GM12878 (cell line): ENCODE data around the gene ZMIZ1. TPM values are rescaled to one million over a fixed set of nuclear protein-coding genes. Genes with fewer than 3 reads are reported as not detected.

Source experiments
- ATAC-seq: fragments of 200-7000 bp; cut with Tn5 transposase; 3 replicates; pipeline ENCODE4 v1.9.1; 2020; ENCODE audit warnings: mild to moderate bottlenecking, moderate library complexity
- BruUV-seq: library from RNA; stranded (reverse); fragments of 400-500 nt; replicated peaks from 2 replicates; lab custom pipeline; 2021; lab: Mats Ljungman, UMichigan
- CTCF ChIA-PET: fragments of 300-600 bp; sonication (Branson Sonifier 250); formaldehyde crosslinking; extraction: SDS; loops from one replicate; lab custom pipeline; 2021; ENCODE audit warnings: inconsistent platforms; lab: Yijun Ruan, JAX
- POLR2A ChIA-PET: fragments of 350-600 bp; formaldehyde crosslinking; extraction: SDS; loops from one replicate; lab custom pipeline; 2021; ENCODE audit warnings: inconsistent platforms; lab: Charles Lee
- RAD21 ChIA-PET: fragments of 300-600 bp; sonication (Branson Sonifier 250); formaldehyde crosslinking; loops from one replicate; lab custom pipeline; 2023; ENCODE audit warnings: antibody characterized with exemption; ENCODE audit not compliant: unreplicated experiment; lab: Charles Lee
- SMC1A ChIA-PET: fragments of 300-600 bp; sonication (Branson Sonifier 250); formaldehyde crosslinking; loops from one replicate; lab custom pipeline; 2023; ENCODE audit not compliant: unreplicated experiment, uncharacterized antibody; lab: Charles Lee
- DNase-seq: peaks from one replicate; pipeline ENCODE4 v3.0.0-alpha.2; 2011; ENCODE audit warnings: low read depth, low spot score
- FAIRE-seq: peaks from 3 replicates; lab custom pipeline; 2011; peaks lifted over from hg19 to GRCh38; lab: Jason Lieb, UNC
- H2AFZ ChIP-seq: 2 replicates; pipeline ENCODE4 v1.6.0; 2011; ENCODE audit warnings: low read depth, low read length, control low read depth; ENCODE audit not compliant: control insufficient read depth
- H3K27ac ChIP-seq: 2 replicates; pipeline ENCODE4 v1.5.1; 2011; ENCODE audit warnings: control low read depth; ENCODE audit not compliant: control insufficient read depth, insufficient read depth
- H3K27me3 ChIP-seq, 2 experiments: replicated peaks in 1 of 2; 2 replicates each; pipeline versions ENCODE4 v1.6.0 to v1.6.1; 2011; ENCODE audit warnings: low read length in 1 of 2; ENCODE audit not compliant: control insufficient read depth in 2 of 2, insufficient read depth in 2 of 2
- H3K36me3 ChIP-seq, 2 experiments: 2 replicates each; pipeline ENCODE4 v1.5.1; 2011; ENCODE audit warnings: low read length in 1 of 2; ENCODE audit not compliant: control insufficient read depth in 2 of 2, insufficient read depth in 2 of 2
- H3K4me1 ChIP-seq: 2 replicates; pipeline ENCODE4 v1.6.1; 2011; ENCODE audit warnings: mild to moderate bottlenecking, low read length, moderate library complexity, mixed read lengths; ENCODE audit not compliant: control insufficient read depth, insufficient read depth
- H3K4me2 ChIP-seq: 2 replicates; pipeline ENCODE4 v1.6.0; 2011; ENCODE audit warnings: control low read depth; ENCODE audit not compliant: control insufficient read depth, insufficient read depth
- H3K4me3 ChIP-seq: fragments of 200-600 bp; sonication (generic); 2 replicates; pipeline ENCODE4 v1.5.1; 2016
- H3K79me2 ChIP-seq: 2 replicates; pipeline ENCODE4 v1.6.0; 2011; ENCODE audit warnings: low read length; ENCODE audit not compliant: control insufficient read depth, insufficient read depth
- H3K9ac ChIP-seq: 2 replicates; pipeline ENCODE4 v1.8.0; 2011; ENCODE audit warnings: low read length, control low read depth, mixed read lengths; ENCODE audit not compliant: control insufficient read depth, insufficient read depth
- H3K9me3 ChIP-seq: replicated peaks from 3 replicates; pipeline ENCODE4 v1.5.1; 2011; ENCODE audit warnings: mild to moderate bottlenecking, low read length; ENCODE audit not compliant: control insufficient read depth, insufficient read depth
- H4K20me1 ChIP-seq: 2 replicates; pipeline ENCODE4 v1.6.0; 2011; ENCODE audit not compliant: control insufficient read depth, insufficient read depth
- BCL11A ChIP-seq: IDR thresholded peaks from 2 replicates; pipeline ENCODE4 v1.6.1; 2011; ENCODE audit warnings: low read depth, low read length
- CEBPZ ChIP-seq: fragments of 150-350 bp; IDR thresholded peaks from 2 replicates; pipeline ENCODE4 v1.6.1; 2016; ENCODE audit warnings: low read depth, low read length
- CREM ChIP-seq: IDR thresholded peaks from 2 replicates; pipeline ENCODE4 v1.6.1; 2014; ENCODE audit warnings: antibody characterized with exemption, low read depth
- ELK1 ChIP-seq: IDR thresholded peaks from 2 replicates; pipeline ENCODE4 v1.6.1; 2012; ENCODE audit warnings: low read depth, low read length, improper control_type of control experiment
- FOS ChIP-seq: IDR thresholded peaks from 3 replicates; pipeline ENCODE4 v1.6.1; 2011; ENCODE audit warnings: borderline replicate concordance; ENCODE audit not compliant: insufficient read length; ENCODE audit errors: extremely low read depth
- GATAD2B ChIP-seq: fragments of 450-650 bp; conservative IDR thresholded peaks from 2 replicates; pipeline ENCODE4 v1.6.1; 2017; ENCODE audit warnings: low read depth, mild to moderate bottlenecking, moderate library complexity
- HDGF ChIP-seq: fragments of 450-650 bp; IDR thresholded peaks from 2 replicates; pipeline ENCODE4 v1.6.1; 2016; ENCODE audit warnings: antibody characterized with exemption
- IRF4 ChIP-seq: IDR thresholded peaks from 2 replicates; pipeline ENCODE4 v1.6.1; 2011; ENCODE audit warnings: low read depth, low read length
- MAX ChIP-seq: IDR thresholded peaks from 2 replicates; pipeline ENCODE4 v1.6.1; 2012; ENCODE audit warnings: low read depth, low read length, improper control_type of control experiment
- MEF2B ChIP-seq: fragments of 450-650 bp; IDR thresholded peaks from 2 replicates; pipeline ENCODE4 v1.6.1; 2018; ENCODE audit warnings: mild to moderate bottlenecking, moderate library complexity; ENCODE audit not compliant: partially characterized antibody, poor library complexity, severe bottlenecking
- PML ChIP-seq: IDR thresholded peaks from 2 replicates; pipeline ENCODE4 v1.6.1; 2012; ENCODE audit warnings: low read length, inconsistent platforms
- SIX5 ChIP-seq: IDR thresholded peaks from 2 replicates; pipeline ENCODE4 v1.6.1; 2011; ENCODE audit warnings: mild to moderate bottlenecking, low read depth, low read length, moderate library complexity; ENCODE audit not compliant: severe bottlenecking
- SPI1 ChIP-seq: IDR thresholded peaks from 2 replicates; pipeline ENCODE4 v1.6.1; 2011; ENCODE audit warnings: low read depth, mild to moderate bottlenecking, low read length, moderate library complexity, borderline replicate concordance; ENCODE audit not compliant: insufficient read depth
- SUZ12 ChIP-seq: fragments of 200-600 bp; sonication (generic); IDR thresholded peaks from one replicate; pipeline ENCODE4 v1.6.1; 2018; ENCODE audit warnings: antibody characterized with exemption, mild to moderate bottlenecking; ENCODE audit not compliant: unreplicated experiment
- YBX1 ChIP-seq: fragments of 450-650 bp; IDR thresholded peaks from 2 replicates; pipeline ENCODE4 v1.6.1; 2016; ENCODE audit warnings: antibody characterized with exemption
- ZNF384 ChIP-seq: IDR thresholded peaks from 2 replicates; pipeline ENCODE4 v1.6.1; 2012; ENCODE audit warnings: low read depth, mild to moderate bottlenecking, low read length, improper control_type of control experiment, borderline replicate concordance
- WGBS: methylation state at CpG from one replicate; pipeline ENCODE4 v1.1.6; 2016; ENCODE audit warnings: low lambda C conversion rate; ENCODE audit not compliant: insufficient replicate concordance, insufficient coverage; ENCODE audit errors: missing lambda C conversion rate; 5-methylcytosine and 5-hydroxymethylcytosine counted together
- in situ Hi-C: fragments of 300-500 bp; cut with MboI; formaldehyde crosslinking; loops from 9 replicates; pipeline ENCODE4 v1.14.3; 2018; ENCODE audit warnings: mixed read lengths
- intact Hi-C: fragments of 100-400 bp; cut with micrococcal nuclease; formaldehyde crosslinking; loops from one replicate; pipeline ENCODE4 v1.14.2; 2022; ENCODE audit not compliant: unreplicated experiment
- polyA plus RNA-seq, 11 experiments: library from polyadenylated mRNA; depleted of rRNA in 4 of 11; unstranded in 6 of 11; stranded (reverse) in 5 of 11; fragments of >200 nt; fragmentation: Nextera tagmentation in 4 of 11; fragmentation: Illumina TruSeq in 1 of 11; extraction: Ambion mirVana in 4 of 11; extraction: Trizol in 1 of 11; gene quantifications; 1 replicate in 1 of 11; 2 replicates in 10 of 11; pipeline versions ENCODE4 v1.2.1 to v1.2.3, GENCODE V29; 2011 to 2016; ENCODE audit warnings: inconsistent platforms in 2 of 11, missing spikeins in 2 of 11, low read depth in 1 of 11
- total RNA-seq, 4 experiments: library from RNA; depleted of rRNA in 3 of 4; stranded (reverse); fragments of >200 nt in 3 of 4; fragmentation: Illumina TruSeq in 1 of 4; extraction: Trizol in 1 of 4; gene quantifications; 2 replicates each; pipeline versions ENCODE4 v1.2.1 to v1.2.3, GENCODE V29; 2013 to 2021

Gene ZMIZ1
- total and polyA plus RNA-seq, 10 of the 15 experiments (the other 5 are each of a cell fraction or from before 2014, with no cell fraction given): 3.1 to 82.3 (median 14.9) TPM

GRCh38 chr10:79269969-79270368 lies 201.2 kb downstream of the ZMIZ1 start (continued):
- TF ChIP-seq MEF2B: no peak
- no peak for TF ChIP-seq HDGF

GRCh38 chr10:79270466-79271246 lies 201.9 kb downstream of the ZMIZ1 start:
- DNase-seq: no peak

More at GRCh38 chr10:79270466-79271246, 201.9 kb downstream of the ZMIZ1 start:
- ChIA-PET POLR2A (no interaction called here), CTCF (no interaction called here), RAD21 (no interaction called here), SMC1A (no interaction called here)
- intact Hi-C loops (no loop called here), in situ Hi-C loops (no loop called here)
- TF ChIP-seq ELK1 (no peak), YBX1 (no peak), SIX5 (no peak), CREM (no peak), GATAD2B (no peak), SUZ12 (no peak), ZNF384 (no peak), CEBPZ (no peak), IRF4 (no peak), BCL11A (no peak), FOS (no peak), PML (no peak), SPI1 (no peak), MAX (no peak)
- no peaks in the 10 kb centered on the region for H3K27me3 ChIP-seq
- no peak overlapping the region for H3K27ac ChIP-seq
- H3K9me3 ChIP-seq: no peaks in the 10 kb centered on the region
- no peak overlapping the region for H3K4me2 ChIP-seq
- no peak overlapping the region; the same call in 1 of the 2 replicates for H3K9ac ChIP-seq
- peaks cover 3 to 36% of the 10 kb centered on the region in 2 experiments for H3K36me3 ChIP-seq
- no TSS peak for BruUV-seq
- WGBS: 78% methylated on average over 16 of the region's 16 CpGs
- FAIRE-seq (no peak), ATAC-seq (no peak)
- peaks cover 37% of the 10 kb centered on the region for H3K4me1 ChIP-seq
- H3K79me2 ChIP-seq: peaks cover 96% of the 10 kb centered on the region
- no peak overlapping the region for H3K4me3 ChIP-seq
- no peak overlapping the region for H2AFZ ChIP-seq
- peaks cover 10% of the 10 kb centered on the region; the same call in 1 of the 2 replicates for H4K20me1 ChIP-seq
